Glutamatergic neuron (in vitro differentiated cells): ENCODE results near the gene PRR29. TPM values are rescaled to one million over a fixed set of nuclear protein-coding genes. Genes with fewer than 3 reads are reported as not detected.

Experiments
- DNase-seq: peaks from one replicate; pipeline ENCODE4 v3.0.0; 2022
- H3K27ac Mint-ChIP-seq: one replicate; pipeline ENCODE4 v1.8.0; 2020; ENCODE audit warnings: mild to moderate bottlenecking, mixed read lengths, inconsistent platforms; ENCODE audit not compliant: unreplicated experiment
- H3K27me3 Mint-ChIP-seq: one replicate; pipeline ENCODE4 v1.8.0; 2020; ENCODE audit warnings: mild to moderate bottlenecking, moderate library complexity, mixed read lengths, inconsistent platforms; ENCODE audit not compliant: unreplicated experiment
- H3K36me3 Mint-ChIP-seq: one replicate; pipeline ENCODE4 v1.8.0; 2020; ENCODE audit warnings: mild to moderate bottlenecking, mixed read lengths, inconsistent platforms; ENCODE audit not compliant: unreplicated experiment
- H3K4me1 Mint-ChIP-seq: one replicate; pipeline ENCODE4 v1.8.0; 2020; ENCODE audit warnings: mild to moderate bottlenecking, low read depth, mixed read lengths, inconsistent platforms; ENCODE audit not compliant: unreplicated experiment
- H3K4me3 Mint-ChIP-seq: one replicate; pipeline ENCODE4 v1.8.0; 2020; ENCODE audit warnings: mild to moderate bottlenecking, mixed read lengths, inconsistent platforms; ENCODE audit not compliant: unreplicated experiment
- H3K9me3 Mint-ChIP-seq: one replicate; pipeline ENCODE4 v1.8.0; 2020; ENCODE audit warnings: mild to moderate bottlenecking, moderate library complexity, mixed read lengths, inconsistent platforms; ENCODE audit not compliant: unreplicated experiment
- total RNA-seq: library from RNA; stranded (reverse); fragmentation: NEBNext Ultra II Directional; extraction: Animal tissue kit (Norgen Biotek cat#: 25700); gene quantifications from one replicate; pipeline ENCODE4 v1.2.1, GENCODE V29; 2021; ENCODE audit not compliant: unreplicated experiment
- TF ChIP-seq, protein P1 (sequence below): fragments of 200-600 bp; sonication (generic); IDR thresholded peaks from one replicate; pipeline ENCODE4 v1.5.0; 2021; ENCODE audit not compliant: partially characterized antibody, unreplicated experiment

The PRR29 gene
- total RNA-seq, 1 donor from 2014 or later, result not detected

- H3K36me3 Mint-ChIP-seq, result peaks cover 9% of the 10 kb centered on the region
Measured at GRCh38 chr17:63983320-63983719, 14.8 kb upstream of the PRR29 start.

DNA sequence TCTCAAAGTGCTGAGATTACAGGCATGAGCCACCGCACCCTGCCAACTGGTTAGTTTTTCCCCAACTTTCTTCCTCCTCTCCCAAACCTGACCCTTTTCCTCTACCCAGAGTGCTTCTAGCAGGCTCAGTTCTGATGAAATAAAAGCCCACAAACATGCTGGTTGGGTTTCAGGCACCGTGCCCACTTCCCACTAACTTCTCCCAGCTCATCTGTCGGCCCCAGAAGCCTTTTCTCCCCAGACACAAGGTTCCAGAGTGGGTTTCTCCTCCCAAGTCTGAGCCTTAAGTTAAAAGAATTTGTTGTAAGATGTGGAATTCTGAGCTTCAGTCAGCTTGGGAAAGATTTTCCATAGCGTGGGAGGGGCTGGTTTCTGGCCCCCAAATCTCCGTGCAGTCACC, 13.9 kb upstream of the PRR29 start:
- H3K36me3 Mint-ChIP-seq, result peaks cover 9% of the 10 kb centered on the region
- no peak overlapping the region for H3K27ac Mint-ChIP-seq
- H3K9me3 Mint-ChIP-seq, result peaks cover 10% of the 10 kb centered on the region
- no peaks in the 10 kb centered on the region for H3K4me1 Mint-ChIP-seq
- DNase-seq, result no peak
- peaks cover 3% of the 10 kb centered on the region for H3K27me3 Mint-ChIP-seq
- H3K4me3 Mint-ChIP-seq, result no peak overlapping the region
- TF ChIP-seq, protein P1, sequence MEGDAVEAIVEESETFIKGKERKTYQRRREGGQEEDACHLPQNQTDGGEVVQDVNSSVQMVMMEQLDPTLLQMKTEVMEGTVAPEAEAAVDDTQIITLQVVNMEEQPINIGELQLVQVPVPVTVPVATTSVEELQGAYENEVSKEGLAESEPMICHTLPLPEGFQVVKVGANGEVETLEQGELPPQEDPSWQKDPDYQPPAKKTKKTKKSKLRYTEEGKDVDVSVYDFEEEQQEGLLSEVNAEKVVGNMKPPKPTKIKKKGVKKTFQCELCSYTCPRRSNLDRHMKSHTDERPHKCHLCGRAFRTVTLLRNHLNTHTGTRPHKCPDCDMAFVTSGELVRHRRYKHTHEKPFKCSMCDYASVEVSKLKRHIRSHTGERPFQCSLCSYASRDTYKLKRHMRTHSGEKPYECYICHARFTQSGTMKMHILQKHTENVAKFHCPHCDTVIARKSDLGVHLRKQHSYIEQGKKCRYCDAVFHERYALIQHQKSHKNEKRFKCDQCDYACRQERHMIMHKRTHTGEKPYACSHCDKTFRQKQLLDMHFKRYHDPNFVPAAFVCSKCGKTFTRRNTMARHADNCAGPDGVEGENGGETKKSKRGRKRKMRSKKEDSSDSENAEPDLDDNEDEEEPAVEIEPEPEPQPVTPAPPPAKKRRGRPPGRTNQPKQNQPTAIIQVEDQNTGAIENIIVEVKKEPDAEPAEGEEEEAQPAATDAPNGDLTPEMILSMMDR, result no peak

More at GRCh38 chr17:63983320-63983719, 14.8 kb upstream of the PRR29 start:
- TF ChIP-seq, protein P1, result no peak
- Mint-ChIP-seq H3K9me3 (peaks cover 10% of the 10 kb centered on the region), H3K4me1 (no peaks in the 10 kb centered on the region), H3K27me3 (peaks cover 3% of the 10 kb centered on the region), H3K27ac (no peak overlapping the region), H3K4me3 (no peak overlapping the region)
- no peak for DNase-seq

DNA sequence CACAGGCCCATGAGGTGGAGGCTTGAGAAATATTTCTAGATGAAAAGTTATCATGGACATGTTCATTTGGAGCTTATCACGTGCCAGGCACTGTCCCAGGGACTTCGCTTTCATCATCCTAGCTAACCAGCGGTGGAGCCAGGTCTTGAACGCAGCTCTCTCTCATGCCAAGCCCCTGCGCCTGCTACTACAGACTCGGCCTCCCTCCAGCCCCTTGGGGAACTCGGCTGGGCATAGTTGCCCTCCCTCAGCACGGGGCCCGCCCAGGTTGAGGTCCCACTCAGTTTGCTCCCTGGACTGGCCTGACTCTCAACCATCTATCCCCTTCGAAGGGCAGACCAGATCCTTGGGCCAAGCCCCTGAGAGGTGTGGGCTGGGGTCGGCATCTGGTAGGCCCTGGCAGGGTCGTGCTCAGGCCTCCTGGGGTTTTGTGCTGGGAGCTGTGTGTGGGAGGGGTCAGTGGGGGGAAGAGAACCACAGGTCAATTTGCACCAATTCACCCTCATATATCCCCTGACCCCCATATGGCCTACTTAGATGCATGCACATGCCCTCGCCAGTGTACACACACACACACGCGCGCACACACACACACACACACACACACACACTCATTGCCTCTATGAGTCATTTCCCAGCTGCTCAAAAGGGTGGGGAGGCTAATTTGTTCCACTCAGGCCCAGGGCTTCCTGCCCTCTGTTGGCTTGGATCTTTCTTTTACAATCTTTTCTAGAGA, 13.3 kb upstream of the PRR29 start:
- no peak overlapping the region for H3K27ac Mint-ChIP-seq
- DNase-seq, result no peak
- H3K27me3 Mint-ChIP-seq, result peaks cover 5% of the 10 kb centered on the region
- peaks cover 2% of the 10 kb centered on the region for H3K4me1 Mint-ChIP-seq
- TF ChIP-seq, protein P1, result no peak
- peaks cover 9% of the 10 kb centered on the region for H3K36me3 Mint-ChIP-seq
- H3K4me3 Mint-ChIP-seq, result no peak overlapping the region
- peaks cover 11% of the 10 kb centered on the region for H3K9me3 Mint-ChIP-seq

DNA sequence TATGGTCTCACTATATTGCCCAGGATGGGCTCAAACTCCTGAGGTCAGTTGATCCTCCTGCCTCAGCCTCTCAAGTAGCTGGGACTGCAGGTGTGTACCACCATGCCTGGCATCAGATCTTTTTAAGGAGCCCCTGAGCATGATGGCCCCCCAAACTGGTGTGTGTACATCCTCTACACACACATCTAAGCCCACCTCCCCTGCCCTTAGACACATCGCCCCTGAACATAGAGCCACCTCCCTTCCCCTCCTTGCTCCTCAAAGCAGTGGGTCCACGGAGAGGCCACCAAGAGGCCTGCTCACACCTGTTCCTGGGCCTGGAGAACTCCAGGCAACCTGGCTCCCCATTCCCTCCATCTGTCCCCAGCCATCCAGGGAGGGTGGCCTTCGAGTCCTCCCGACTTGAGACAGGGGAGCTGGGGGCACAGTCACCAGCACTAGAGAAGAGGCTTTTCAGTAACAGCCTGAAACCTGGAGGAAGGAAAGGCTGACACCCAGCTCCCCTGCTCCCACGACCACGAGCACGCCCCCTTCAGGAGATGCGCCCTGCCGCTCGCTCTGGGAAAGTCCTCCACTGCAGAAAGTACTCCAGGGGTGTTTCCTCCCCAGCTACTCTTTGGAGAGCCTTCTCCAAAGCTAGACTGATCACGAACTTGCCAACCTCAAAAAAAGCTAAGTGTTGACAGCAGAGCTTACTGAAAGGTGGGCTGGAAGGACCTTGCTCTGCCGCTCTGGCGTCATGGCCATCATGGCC, 12.6 kb upstream of the PRR29 start:
- TF ChIP-seq, protein P1, result no peak
- peaks cover 6% of the 10 kb centered on the region for H3K4me1 Mint-ChIP-seq
- peaks cover 6% of the 10 kb centered on the region for H3K27me3 Mint-ChIP-seq
- no peak overlapping the region for H3K4me3 Mint-ChIP-seq
- peaks cover 9% of the 10 kb centered on the region for H3K36me3 Mint-ChIP-seq
- no peak overlapping the region for H3K27ac Mint-ChIP-seq
- no peak for DNase-seq
- peaks cover 12% of the 10 kb centered on the region for H3K9me3 Mint-ChIP-seq

DNA sequence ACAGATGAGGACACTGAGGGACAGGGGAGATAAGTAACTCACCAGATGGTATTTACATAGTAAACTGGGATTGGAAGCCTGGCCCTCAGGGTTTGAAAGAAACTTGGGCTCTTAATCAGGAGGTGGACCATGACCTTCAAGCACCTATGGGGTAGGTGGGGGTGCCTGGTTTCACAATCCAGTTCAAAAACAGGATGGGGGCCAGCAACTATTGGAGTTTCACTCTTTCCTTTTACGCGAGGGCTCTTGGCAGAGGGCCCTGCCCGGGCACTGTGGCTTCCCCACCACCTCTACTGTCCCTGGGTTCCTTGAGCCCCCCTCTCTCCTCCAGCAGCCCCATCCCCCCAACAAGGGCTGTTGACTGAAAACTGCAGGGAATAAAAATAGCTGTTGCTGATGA, 11.3 kb upstream of the PRR29 start:
- Mint-ChIP-seq H3K9me3 (peaks cover 12% of the 10 kb centered on the region), H3K27me3 (peaks cover 6% of the 10 kb centered on the region), H3K27ac (no peak overlapping the region), H3K4me1 (peaks cover 12% of the 10 kb centered on the region), H3K36me3 (peaks cover 9% of the 10 kb centered on the region), H3K4me3 (no peak overlapping the region)
- no peak for DNase-seq
- TF ChIP-seq, protein P1, result no peak
